OCI-LY7 (cell line): ENCODE measurements around the gene SNRK.

Source experiments
- EZH2phosphoT487 ChIP-seq: fragments of 200-600 bp; sonication (generic); IDR thresholded peaks from 2 replicates; pipeline ENCODE4 v1.6.1; 2018; ENCODE audit warnings: low read depth, borderline replicate concordance, mild to moderate bottlenecking, mixed run types, antibody characterized with exemption, low read length, moderate library complexity, mixed read lengths
- TF ChIP-seq, protein P1 (sequence below): fragments of 200-600 bp; sonication (generic); conservative IDR thresholded peaks from 2 replicates; pipeline ENCODE4 v1.5.1; 2014; ENCODE audit warnings: mild to moderate bottlenecking, antibody characterized with exemption, low read length, moderate library complexity, mixed read lengths

DNA sequence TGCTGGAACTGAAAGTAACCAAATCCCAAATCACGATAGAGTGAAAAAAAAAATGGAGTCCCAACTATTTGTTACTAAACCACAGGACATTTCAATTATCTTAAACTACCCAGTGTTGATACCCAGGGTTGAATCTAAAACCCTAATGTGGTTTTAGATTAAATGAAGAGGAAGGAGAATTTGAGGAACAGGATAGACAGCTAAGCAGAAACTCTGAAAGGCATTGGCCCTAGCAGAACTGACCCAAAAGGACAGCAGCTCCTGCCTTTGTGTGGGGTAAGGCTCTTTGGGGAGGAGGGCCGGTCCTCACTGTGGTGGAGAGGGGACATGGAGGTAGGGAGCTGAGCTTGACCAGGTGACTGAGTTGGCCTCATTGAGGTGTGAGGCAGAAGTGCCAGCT lies 30.7 kb upstream of the SNRK start:
- TF ChIP-seq, protein P1, sequence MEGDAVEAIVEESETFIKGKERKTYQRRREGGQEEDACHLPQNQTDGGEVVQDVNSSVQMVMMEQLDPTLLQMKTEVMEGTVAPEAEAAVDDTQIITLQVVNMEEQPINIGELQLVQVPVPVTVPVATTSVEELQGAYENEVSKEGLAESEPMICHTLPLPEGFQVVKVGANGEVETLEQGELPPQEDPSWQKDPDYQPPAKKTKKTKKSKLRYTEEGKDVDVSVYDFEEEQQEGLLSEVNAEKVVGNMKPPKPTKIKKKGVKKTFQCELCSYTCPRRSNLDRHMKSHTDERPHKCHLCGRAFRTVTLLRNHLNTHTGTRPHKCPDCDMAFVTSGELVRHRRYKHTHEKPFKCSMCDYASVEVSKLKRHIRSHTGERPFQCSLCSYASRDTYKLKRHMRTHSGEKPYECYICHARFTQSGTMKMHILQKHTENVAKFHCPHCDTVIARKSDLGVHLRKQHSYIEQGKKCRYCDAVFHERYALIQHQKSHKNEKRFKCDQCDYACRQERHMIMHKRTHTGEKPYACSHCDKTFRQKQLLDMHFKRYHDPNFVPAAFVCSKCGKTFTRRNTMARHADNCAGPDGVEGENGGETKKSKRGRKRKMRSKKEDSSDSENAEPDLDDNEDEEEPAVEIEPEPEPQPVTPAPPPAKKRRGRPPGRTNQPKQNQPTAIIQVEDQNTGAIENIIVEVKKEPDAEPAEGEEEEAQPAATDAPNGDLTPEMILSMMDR: no peak
- no peak for TF ChIP-seq EZH2phosphoT487
